ENCODE measurements around the gene DEFB113.
A peak's percentile ranks its signal among the peaks of the same experiment; 100 is the strongest.

DNA sequence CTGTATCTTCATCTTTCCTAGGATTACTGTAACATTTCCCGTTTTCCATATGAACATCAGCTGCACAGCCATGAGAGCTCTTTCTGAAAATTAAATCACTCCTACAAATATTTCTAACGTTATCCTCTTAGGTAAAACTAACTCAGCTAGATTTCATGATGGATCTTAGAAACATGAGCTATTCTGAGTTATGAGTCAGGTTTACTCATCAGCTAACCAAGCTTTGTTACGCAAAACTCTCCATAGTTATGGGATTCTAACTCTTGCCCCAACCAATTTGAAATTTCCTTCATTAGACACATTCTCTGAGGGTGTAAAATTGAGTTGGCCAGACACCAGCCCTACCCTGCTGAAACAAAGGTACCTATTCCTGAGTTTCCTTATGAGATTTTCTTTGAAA, 38.4 kb upstream of the DEFB113 start:
- TF ChIP-seq FOSL2 (IDR thresholded peaks at IDR 0.05; ENCODE audit: borderline replicate concordance, low read depth): peak; percentile 65
- TF ChIP-seq EZH2phosphoT487 (IDR thresholded peaks at IDR 0.05; ENCODE audit: borderline replicate concordance, low read depth): no peak
- no peak for TF ChIP-seq RFX5 (IDR thresholded peaks at IDR 0.05; ENCODE audit: low read length)
- TF ChIP-seq JUND (IDR thresholded peaks at IDR 0.05): peak; percentile 25
- TF ChIP-seq, protein P1, sequence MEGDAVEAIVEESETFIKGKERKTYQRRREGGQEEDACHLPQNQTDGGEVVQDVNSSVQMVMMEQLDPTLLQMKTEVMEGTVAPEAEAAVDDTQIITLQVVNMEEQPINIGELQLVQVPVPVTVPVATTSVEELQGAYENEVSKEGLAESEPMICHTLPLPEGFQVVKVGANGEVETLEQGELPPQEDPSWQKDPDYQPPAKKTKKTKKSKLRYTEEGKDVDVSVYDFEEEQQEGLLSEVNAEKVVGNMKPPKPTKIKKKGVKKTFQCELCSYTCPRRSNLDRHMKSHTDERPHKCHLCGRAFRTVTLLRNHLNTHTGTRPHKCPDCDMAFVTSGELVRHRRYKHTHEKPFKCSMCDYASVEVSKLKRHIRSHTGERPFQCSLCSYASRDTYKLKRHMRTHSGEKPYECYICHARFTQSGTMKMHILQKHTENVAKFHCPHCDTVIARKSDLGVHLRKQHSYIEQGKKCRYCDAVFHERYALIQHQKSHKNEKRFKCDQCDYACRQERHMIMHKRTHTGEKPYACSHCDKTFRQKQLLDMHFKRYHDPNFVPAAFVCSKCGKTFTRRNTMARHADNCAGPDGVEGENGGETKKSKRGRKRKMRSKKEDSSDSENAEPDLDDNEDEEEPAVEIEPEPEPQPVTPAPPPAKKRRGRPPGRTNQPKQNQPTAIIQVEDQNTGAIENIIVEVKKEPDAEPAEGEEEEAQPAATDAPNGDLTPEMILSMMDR (IDR thresholded peaks at IDR 0.05): no peak
- TF ChIP-seq, protein P2, sequence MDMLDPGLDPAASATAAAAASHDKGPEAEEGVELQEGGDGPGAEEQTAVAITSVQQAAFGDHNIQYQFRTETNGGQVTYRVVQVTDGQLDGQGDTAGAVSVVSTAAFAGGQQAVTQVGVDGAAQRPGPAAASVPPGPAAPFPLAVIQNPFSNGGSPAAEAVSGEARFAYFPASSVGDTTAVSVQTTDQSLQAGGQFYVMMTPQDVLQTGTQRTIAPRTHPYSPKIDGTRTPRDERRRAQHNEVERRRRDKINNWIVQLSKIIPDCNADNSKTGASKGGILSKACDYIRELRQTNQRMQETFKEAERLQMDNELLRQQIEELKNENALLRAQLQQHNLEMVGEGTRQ (IDR thresholded peaks at IDR 0.05; ENCODE audit: borderline replicate concordance, low read depth, low read length): no peak
- no peak for TF ChIP-seq SIN3A (IDR thresholded peaks at IDR 0.05; ENCODE audit: borderline replicate concordance, low read depth, low read length)
- TF ChIP-seq FOXJ3 (CRISPR knock-in tag; IDR thresholded peaks at IDR 0.05): no peak
- no peak for TF ChIP-seq CHD2 (IDR thresholded peaks at IDR 0.05; ENCODE audit: low read length, partially characterized antibody)
- no peak for TF ChIP-seq RAD21 (IDR thresholded peaks at IDR 0.05; ENCODE audit: low read length)
- TF ChIP-seq TAF1 (IDR thresholded peaks at IDR 0.05; ENCODE audit: borderline replicate concordance, low read depth, low read length): no peak
- TF ChIP-seq, protein P3, sequence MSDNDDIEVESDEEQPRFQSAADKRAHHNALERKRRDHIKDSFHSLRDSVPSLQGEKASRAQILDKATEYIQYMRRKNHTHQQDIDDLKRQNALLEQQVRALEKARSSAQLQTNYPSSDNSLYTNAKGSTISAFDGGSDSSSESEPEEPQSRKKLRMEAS (IDR thresholded peaks at IDR 0.05; ENCODE audit: low read depth): no peak
- no peak for TF ChIP-seq EP300 (IDR thresholded peaks at IDR 0.05; ENCODE audit: borderline replicate concordance in 1 of 2, low read depth in 1 of 2, low read length in 1 of 2)
